A673 (cell line): ENCODE data around the gene GLRA3.

Source experiments
- EZH2 ChIP-seq: fragments of 200-600 bp; sonication (generic); IDR thresholded peaks from 2 replicates; pipeline ENCODE4 v1.6.1; 2017; ENCODE audit warnings: borderline replicate concordance, low read depth, mild to moderate bottlenecking, mixed read lengths, antibody characterized with exemption, low read length; ENCODE audit not compliant: poor library complexity, severe bottlenecking
- TF ChIP-seq, protein P1 (sequence below): fragments of 300-800, 200-600 bp; sonication (generic); conservative IDR thresholded peaks from 2 replicates; pipeline ENCODE4 v1.5.1; 2017; ENCODE audit warnings: low read depth, mild to moderate bottlenecking, antibody characterized with exemption, low read length, moderate library complexity, mixed read lengths

DNA sequence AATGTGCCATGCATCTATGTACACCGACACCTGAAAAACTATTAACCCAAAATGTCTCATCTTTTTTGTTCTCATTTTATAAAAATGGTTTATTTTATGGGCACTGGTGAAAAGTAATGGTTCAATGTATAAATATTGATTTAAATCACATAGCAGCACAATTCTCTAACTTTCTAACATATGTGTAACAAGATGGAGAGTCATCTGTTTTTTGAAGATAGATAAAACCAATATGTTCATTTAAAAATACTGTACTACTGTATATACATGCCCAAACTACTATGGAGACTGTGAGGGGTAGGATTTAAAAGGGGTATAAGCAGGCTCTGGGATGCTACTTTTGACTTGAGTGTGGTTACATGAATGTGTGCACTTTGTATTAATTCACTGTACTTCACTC is 67.6 kb downstream of the GLRA3 start:
- TF ChIP-seq, protein P1, sequence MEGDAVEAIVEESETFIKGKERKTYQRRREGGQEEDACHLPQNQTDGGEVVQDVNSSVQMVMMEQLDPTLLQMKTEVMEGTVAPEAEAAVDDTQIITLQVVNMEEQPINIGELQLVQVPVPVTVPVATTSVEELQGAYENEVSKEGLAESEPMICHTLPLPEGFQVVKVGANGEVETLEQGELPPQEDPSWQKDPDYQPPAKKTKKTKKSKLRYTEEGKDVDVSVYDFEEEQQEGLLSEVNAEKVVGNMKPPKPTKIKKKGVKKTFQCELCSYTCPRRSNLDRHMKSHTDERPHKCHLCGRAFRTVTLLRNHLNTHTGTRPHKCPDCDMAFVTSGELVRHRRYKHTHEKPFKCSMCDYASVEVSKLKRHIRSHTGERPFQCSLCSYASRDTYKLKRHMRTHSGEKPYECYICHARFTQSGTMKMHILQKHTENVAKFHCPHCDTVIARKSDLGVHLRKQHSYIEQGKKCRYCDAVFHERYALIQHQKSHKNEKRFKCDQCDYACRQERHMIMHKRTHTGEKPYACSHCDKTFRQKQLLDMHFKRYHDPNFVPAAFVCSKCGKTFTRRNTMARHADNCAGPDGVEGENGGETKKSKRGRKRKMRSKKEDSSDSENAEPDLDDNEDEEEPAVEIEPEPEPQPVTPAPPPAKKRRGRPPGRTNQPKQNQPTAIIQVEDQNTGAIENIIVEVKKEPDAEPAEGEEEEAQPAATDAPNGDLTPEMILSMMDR: no peak
- TF ChIP-seq EZH2: no peak
